ENCODE results near the gene CCDC117. TPM values are rescaled to one million over a fixed set of nuclear protein-coding genes. Genes with fewer than 3 reads are reported as not detected.

The CCDC117 gene
- total RNA-seq, 1 experiment from 2014 or later, result 12.1 TPM

GRCh38 chr22:28832731-28833130, 60.2 kb downstream of the CCDC117 start:
- Mint-ChIP-seq H3K27ac (ENCODE audit: low read depth, unreplicated experiment) (peak overlapping the region; percentile 27), H3K27me3 (ENCODE audit: insufficient read depth, unreplicated experiment) (no peaks in the 10 kb centered on the region), H3K9me3 (ENCODE audit: unreplicated experiment) (no peaks in the 10 kb centered on the region), H3K4me1 (ENCODE audit: insufficient read depth, unreplicated experiment) (no peaks in the 10 kb centered on the region), H3K4me3 (ENCODE audit: unreplicated experiment) (no peak overlapping the region), H3K36me3 (ENCODE audit: insufficient read depth, unreplicated experiment) (no peaks in the 10 kb centered on the region)
- intact Hi-C loops (cut with micrococcal nuclease), result no loop called here
- no TSS peak for BruUV-seq (replicated peaks)
- DNase-seq (ENCODE audit: unreplicated experiment), result no peak
- CTCF ChIA-PET, result interaction anchor here (1.3 to 6.7 kb wide), 2 partner anchors 231 to 814 kb away, joined by 3 to 131 read pairs; no protein-coding TSS in a partner anchor
- TF ChIP-seq, protein P1, sequence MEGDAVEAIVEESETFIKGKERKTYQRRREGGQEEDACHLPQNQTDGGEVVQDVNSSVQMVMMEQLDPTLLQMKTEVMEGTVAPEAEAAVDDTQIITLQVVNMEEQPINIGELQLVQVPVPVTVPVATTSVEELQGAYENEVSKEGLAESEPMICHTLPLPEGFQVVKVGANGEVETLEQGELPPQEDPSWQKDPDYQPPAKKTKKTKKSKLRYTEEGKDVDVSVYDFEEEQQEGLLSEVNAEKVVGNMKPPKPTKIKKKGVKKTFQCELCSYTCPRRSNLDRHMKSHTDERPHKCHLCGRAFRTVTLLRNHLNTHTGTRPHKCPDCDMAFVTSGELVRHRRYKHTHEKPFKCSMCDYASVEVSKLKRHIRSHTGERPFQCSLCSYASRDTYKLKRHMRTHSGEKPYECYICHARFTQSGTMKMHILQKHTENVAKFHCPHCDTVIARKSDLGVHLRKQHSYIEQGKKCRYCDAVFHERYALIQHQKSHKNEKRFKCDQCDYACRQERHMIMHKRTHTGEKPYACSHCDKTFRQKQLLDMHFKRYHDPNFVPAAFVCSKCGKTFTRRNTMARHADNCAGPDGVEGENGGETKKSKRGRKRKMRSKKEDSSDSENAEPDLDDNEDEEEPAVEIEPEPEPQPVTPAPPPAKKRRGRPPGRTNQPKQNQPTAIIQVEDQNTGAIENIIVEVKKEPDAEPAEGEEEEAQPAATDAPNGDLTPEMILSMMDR (IDR thresholded peaks at IDR 0.05; ENCODE audit: unreplicated experiment), result no peak
- POLR2A ChIA-PET, result interaction anchor here (0.7 to 0.8 kb wide), 2 partner anchors 46 to 110 kb away, joined by 3 to 5 read pairs; no protein-coding TSS in a partner anchor

DNA sequence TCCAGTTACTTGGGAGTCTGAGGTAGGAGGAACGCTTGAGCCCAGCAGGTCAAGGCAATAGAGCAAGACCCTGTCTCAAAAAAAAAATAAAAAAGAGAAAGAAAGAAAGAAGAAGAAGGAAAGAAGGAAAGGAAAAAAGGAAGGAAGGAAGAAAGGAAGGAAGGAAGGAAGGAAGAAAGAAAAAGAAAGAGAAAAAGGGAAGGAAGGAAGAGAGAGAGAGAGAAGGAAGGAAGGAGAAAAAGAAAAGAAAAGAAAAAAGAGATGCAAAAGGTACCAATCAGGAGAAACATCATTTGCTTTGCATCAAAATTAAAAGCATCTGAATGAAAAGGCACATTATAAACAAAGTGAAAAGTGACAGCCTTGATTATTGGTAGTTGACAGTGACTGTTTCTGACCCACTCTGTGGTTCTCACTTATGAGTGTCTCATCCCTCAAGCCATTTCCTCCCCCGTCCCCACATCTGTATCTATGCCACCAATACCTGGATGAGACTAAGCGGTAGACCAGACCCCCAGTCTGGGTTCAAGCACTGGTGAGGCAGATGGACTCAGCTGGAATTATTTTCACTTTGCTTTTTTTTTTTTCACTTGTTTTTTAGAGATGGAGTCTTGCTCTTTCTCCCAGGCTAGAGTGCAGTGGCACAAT, 60.9 kb downstream of the CCDC117 start:
- TF ChIP-seq, protein P1 (IDR thresholded peaks at IDR 0.05; ENCODE audit: unreplicated experiment), result no peak
- Mint-ChIP-seq H3K4me3 (ENCODE audit: unreplicated experiment) (no peak overlapping the region), H3K27me3 (ENCODE audit: insufficient read depth, unreplicated experiment) (no peaks in the 10 kb centered on the region), H3K27ac (ENCODE audit: low read depth, unreplicated experiment) (no peak overlapping the region), H3K9me3 (ENCODE audit: unreplicated experiment) (no peaks in the 10 kb centered on the region), H3K4me1 (ENCODE audit: insufficient read depth, unreplicated experiment) (no peaks in the 10 kb centered on the region), H3K36me3 (ENCODE audit: insufficient read depth, unreplicated experiment) (no peaks in the 10 kb centered on the region)
- POLR2A ChIA-PET, result interaction anchor here (0.7 to 0.8 kb wide), 2 partner anchors 47 to 111 kb away, joined by 3 to 5 read pairs; no protein-coding TSS in a partner anchor
- CTCF ChIA-PET, result interaction anchor here (0.7 to 6.7 kb wide), 2 partner anchors 110 to 231 kb away, joined by 3 to 131 read pairs; no protein-coding TSS in a partner anchor
- intact Hi-C loops (cut with micrococcal nuclease), result no loop called here
- DNase-seq (ENCODE audit: unreplicated experiment), result no peak
- BruUV-seq (replicated peaks), result no TSS peak

- no peak for DNase-seq (ENCODE audit: unreplicated experiment)
- Mint-ChIP-seq H3K4me1 (ENCODE audit: insufficient read depth, unreplicated experiment) (no peaks in the 10 kb centered on the region), H3K9me3 (ENCODE audit: unreplicated experiment) (no peaks in the 10 kb centered on the region), H3K36me3 (ENCODE audit: insufficient read depth, unreplicated experiment) (no peaks in the 10 kb centered on the region), H3K27ac (ENCODE audit: low read depth, unreplicated experiment) (no peak overlapping the region), H3K4me3 (ENCODE audit: unreplicated experiment) (no peak overlapping the region), H3K27me3 (ENCODE audit: insufficient read depth, unreplicated experiment) (no peaks in the 10 kb centered on the region)
- ChIA-PET POLR2A (interaction anchor here (0.6 to 0.7 kb wide), 2 partner anchors 8 to 75 kb away, joined by 3 read pairs; no protein-coding TSS in a partner anchor), CTCF (interaction anchor here (0.6 to 3.0 kb wide), 5 partner anchors 205 to 965 kb away, joined by 3 to 11 read pairs (median 7); no protein-coding TSS in a partner anchor)
- no TSS peak for BruUV-seq (replicated peaks)
- TF ChIP-seq, protein P1 (IDR thresholded peaks at IDR 0.05; ENCODE audit: unreplicated experiment), result no peak
- intact Hi-C loops (cut with micrococcal nuclease), result no loop called here
Observed at GRCh38 chr22:28835630-28836189, 63.2 kb downstream of the CCDC117 start.

- H3K4me1 Mint-ChIP-seq (ENCODE audit: insufficient read depth, unreplicated experiment), result no peaks in the 10 kb centered on the region
- no TSS peak for BruUV-seq (replicated peaks)
- DNase-seq (ENCODE audit: unreplicated experiment), result no peak
- H3K9me3 Mint-ChIP-seq (ENCODE audit: unreplicated experiment), result no peaks in the 10 kb centered on the region
- TF ChIP-seq, protein P1 (IDR thresholded peaks at IDR 0.05; ENCODE audit: unreplicated experiment), result no peak
- no peak overlapping the region for H3K4me3 Mint-ChIP-seq (ENCODE audit: unreplicated experiment)
- no peak overlapping the region for H3K27ac Mint-ChIP-seq (ENCODE audit: low read depth, unreplicated experiment)
- CTCF ChIA-PET, result interaction anchor here (0.5 to 3.0 kb wide), 6 partner anchors 9 to 439 kb away, joined by 3 to 15 read pairs (median 8); no protein-coding TSS in a partner anchor
- POLR2A ChIA-PET, result no interaction called here
- no peaks in the 10 kb centered on the region for H3K36me3 Mint-ChIP-seq (ENCODE audit: insufficient read depth, unreplicated experiment)
- intact Hi-C loops (cut with micrococcal nuclease), result no loop called here
- no peaks in the 10 kb centered on the region for H3K27me3 Mint-ChIP-seq (ENCODE audit: insufficient read depth, unreplicated experiment)
Observed at GRCh38 chr22:28837640-28838039, 65.1 kb downstream of the CCDC117 start.

Measured in MCF 10A (cell line).